HG02870 (cell line): ENCODE measurements around the gene RAPGEF3.

ENCODE experiments used
- ATAC-seq: cut with Tn5 transposase; IDR thresholded peaks from one replicate; pipeline ENCODE4 v1.9.1; 2021; ENCODE audit warnings: mild to moderate bottlenecking, moderate library complexity; ENCODE audit not compliant: unreplicated experiment

Gene RAPGEF3, protein sequence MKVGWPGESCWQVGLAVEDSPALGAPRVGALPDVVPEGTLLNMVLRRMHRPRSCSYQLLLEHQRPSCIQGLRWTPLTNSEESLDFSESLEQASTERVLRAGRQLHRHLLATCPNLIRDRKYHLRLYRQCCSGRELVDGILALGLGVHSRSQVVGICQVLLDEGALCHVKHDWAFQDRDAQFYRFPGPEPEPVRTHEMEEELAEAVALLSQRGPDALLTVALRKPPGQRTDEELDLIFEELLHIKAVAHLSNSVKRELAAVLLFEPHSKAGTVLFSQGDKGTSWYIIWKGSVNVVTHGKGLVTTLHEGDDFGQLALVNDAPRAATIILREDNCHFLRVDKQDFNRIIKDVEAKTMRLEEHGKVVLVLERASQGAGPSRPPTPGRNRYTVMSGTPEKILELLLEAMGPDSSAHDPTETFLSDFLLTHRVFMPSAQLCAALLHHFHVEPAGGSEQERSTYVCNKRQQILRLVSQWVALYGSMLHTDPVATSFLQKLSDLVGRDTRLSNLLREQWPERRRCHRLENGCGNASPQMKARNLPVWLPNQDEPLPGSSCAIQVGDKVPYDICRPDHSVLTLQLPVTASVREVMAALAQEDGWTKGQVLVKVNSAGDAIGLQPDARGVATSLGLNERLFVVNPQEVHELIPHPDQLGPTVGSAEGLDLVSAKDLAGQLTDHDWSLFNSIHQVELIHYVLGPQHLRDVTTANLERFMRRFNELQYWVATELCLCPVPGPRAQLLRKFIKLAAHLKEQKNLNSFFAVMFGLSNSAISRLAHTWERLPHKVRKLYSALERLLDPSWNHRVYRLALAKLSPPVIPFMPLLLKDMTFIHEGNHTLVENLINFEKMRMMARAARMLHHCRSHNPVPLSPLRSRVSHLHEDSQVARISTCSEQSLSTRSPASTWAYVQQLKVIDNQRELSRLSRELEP

DNA sequence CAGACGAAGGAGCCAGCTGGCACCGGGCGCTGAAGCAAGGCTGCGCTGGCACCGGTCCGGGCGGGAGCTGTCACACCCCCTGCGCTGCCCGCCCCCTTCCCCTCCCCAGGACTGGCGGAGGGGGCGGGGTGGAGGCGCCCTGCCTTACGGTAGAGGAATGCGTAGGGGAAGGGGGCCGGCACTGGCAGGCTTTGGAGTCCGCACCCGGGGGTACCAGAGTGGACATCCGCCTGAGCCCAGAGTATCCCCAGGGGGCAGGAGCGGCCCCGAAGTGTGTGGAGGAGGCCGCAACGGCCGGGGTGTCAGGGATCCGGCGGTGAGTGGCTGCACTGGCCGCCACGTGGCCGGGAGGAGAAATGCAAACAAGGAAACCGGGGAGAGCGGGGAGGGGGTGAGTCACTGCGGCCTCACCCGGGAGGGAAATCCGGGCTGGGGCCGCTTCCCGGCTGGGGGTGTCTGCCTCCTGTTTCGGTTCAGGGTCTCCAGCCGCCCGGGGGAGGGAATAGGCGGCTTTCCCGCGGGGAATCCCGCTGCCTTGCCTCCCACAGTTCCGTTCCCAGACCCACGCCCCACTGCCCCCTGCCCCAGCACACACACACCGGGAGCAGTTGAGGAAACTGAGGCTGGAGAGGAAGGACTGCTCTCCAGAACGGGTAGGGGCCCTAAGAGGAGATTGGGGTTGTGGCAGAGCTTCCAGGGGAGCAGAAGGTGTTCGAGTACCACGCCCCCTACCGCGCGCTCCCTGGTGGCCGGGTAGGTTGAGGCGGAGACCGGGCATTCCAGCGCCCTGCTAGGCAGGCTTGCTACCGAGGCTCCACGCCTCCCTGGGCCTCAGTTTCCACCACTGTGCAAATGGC, at the start of gene RAPGEF3:
TSS of gene RAPGEF3 (minus strand) at position 47 of the 857 bp plus-strand sequence. CDS start 324 bp downstream, outside the sequence.
- peak; percentile 36 for ATAC-seq

DNA sequence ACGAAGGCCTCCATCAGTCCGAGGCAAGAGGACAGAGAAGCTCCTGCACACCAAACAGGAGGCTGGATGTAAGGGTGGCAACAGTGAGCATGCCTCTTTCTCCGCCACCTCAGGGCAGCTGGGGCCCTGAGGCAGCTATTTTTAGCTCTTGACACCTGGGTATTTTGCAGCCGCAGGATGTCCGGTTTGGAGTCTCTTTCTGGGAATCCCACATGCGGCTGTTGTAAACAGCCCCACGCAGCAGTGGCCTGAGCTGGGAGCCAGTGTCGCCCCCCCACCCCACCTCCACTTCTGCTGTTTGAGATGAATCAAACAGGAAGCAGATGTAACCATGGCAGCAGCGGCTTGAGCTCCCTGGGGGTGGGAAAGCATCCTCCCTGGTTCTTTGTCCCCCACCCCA, 49.4 kb upstream of the RAPGEF3 start:
- ATAC-seq: no peak

DNA sequence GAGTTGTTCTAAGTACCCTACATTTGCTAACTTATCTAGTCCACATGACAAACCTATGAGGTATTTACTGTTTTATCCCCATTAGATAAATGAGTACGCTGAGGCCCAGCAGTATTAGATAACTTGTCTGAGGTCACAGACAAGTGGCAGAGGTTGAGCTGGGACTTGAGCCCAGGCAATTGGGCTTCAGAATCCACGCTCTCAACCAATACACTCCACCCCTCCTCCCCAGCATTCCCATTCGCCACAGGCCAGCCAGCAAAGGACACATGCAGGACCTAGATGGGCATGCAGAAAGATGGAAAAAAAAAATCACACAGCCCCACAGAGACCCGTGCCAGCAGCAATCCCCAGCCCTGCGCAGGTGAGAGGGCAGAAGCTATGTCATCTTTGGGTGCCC, 48.7 kb upstream of the RAPGEF3 start:
- ATAC-seq: no peak

DNA sequence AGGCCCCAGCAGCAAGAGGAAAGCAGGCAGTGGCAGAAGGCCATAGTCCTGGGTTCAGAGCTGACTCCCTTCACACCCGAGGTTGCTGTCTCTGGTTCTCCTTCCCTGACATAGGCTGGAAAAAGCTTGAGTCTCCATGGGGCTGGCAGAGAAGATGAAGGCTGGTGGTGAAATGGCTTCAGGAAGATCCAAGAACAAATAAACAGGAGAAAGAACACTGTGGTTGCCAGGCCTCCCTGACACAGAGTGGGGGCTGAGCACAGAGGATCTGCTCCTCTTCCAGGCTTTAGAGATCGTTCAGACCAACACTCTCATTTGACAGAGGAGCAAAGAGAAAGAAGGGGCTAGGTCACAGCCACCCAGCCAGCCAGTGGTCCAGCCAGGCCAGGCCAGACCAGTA, 46.7 kb upstream of the RAPGEF3 start:
- no peak for ATAC-seq

DNA sequence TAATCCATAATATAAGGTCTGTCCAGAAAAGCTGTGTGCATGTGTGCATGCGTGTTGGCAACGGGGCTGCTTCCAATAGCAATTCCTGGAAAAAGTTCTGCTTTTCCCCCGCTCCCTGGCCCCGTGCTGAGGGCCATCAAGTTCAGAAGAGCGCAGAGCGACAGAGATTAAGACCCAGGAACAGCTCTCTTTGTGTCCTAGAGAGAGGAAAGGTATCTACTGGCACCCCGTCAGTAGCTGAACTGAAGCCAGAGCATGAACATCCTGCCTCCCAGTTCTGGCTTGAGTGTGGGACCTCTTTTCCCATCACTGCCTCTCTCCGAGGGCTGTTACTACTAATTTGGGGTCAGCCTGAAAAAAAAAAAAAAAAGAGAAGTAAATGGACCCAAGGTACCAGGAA, 45.5 kb upstream of the RAPGEF3 start:
- ATAC-seq: no peak

DNA sequence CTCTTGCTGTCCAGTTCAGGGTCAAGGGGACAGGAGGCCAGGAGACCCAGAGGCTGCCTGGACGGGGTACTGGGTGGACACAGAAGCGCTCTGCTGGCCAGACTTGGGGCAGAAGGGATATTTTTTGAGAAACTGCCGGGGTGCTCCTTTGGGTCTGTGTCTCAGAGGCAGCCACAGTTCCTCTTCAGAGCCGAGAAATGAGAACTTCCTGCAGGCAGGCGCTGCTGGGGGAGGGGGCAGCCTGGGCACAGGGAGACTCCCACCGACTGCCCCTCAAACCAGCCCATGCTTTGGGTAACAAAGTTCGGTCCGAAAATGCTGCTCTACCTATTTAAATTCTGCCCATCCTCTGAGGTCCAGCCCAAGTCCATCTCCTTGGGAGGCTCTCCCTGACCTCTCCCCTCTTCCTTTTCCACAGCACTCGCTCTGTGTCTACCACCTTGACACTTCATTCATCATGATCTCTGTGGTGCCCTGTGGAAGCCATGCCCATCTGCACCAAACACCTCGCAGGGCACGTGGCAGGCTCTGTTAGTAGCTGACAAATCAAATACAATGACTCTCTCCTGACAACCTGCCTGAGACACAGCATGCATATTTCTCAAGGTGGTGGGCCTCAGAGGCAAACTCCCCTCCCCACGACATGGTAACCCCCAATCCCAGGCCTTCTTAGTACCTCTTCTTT, 44.7 kb upstream of the RAPGEF3 start:
- no peak for ATAC-seq

DNA sequence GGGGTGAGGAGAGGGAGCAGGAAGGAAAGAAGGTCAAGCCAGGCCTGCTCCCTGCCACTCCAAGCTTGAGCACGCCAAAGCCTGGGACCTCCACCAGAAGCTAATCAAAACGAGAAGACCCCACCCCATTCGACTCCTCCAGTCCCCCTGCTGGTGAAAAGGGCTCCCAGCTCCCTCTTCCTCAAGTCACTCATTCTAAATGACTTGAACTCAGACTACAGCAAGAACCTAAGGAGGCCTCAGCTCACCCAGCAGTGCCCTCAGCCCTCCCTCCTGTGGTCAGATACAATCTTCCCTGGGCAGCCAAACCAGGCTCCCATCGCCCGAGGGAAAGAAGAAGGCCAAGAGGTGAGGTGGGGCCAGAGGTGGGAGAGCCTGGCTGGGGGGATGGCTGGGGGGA, 43.6 kb upstream of the RAPGEF3 start:
- ATAC-seq: no peak

DNA sequence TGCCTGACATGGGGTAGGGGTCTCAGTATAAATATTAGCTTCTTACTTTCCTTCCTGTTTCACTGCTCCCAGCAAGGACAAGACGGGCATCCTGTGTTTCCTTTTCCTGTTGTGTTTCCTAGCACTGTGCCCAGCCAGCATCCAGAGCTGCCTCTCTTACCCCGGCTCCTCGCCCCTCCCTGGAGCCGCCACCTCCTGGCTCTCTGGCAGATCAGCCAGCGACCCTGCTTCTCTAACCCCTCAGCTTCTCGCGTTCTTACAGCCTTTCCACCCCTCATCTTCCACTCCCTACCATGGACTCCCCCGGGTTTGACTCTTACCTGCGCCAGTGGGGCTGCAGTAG, 43.2 kb upstream of the RAPGEF3 start:
- ATAC-seq: no peak

DNA sequence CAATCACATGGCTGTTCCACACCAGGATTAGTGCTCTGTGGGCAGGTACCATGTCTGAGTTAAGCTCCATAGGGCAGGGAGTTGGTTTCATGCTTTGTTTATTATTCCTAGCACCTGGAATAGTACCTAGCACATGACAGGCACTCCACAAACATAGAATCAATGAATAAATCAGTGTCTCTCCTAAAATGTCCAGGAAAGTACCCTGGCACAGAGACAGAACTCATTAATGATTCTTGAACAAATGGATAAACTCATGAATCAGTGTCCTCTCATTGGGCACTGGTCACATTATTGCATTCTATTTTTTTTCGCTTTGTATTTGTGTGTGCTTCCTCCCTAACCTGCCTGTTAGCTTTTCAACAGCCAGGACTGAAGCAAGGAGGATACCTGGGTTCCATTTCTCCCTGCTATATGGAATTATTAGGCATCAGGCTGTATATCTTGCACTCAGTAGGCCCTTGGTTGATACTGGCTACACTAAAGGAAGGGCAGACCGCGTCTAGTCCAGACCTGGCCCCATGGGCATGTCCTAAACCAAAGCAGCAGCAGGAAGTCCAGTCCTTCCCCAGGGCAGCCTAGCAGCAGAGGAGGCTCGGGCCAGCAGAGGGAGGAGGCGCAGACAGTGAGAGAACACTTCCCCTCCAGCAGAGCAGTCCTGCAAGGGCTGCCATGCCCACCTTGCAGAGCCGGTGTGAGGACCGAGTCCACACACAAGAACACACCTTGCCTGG, 42.7 kb upstream of the RAPGEF3 start:
- ATAC-seq: no peak

DNA sequence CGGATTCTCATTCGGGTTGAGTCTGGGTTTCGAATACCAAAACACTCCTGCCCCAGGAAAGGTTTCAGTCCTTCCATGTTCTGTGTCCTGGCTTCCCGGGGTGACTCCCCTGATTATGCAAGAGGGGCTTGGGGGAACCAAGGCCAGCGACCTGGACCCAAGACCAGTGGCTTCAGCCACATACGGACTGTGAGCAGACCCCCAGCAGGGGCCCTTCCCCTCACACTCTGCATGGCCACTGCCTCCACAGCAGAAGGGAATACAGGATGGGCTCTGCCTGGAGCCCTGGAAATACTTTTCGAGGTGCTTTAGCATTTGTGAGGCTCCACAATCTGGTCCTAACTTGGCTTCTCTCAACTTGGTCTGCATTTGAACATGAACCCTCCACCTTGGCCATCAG, 41.9 kb upstream of the RAPGEF3 start:
- ATAC-seq: no peak

DNA sequence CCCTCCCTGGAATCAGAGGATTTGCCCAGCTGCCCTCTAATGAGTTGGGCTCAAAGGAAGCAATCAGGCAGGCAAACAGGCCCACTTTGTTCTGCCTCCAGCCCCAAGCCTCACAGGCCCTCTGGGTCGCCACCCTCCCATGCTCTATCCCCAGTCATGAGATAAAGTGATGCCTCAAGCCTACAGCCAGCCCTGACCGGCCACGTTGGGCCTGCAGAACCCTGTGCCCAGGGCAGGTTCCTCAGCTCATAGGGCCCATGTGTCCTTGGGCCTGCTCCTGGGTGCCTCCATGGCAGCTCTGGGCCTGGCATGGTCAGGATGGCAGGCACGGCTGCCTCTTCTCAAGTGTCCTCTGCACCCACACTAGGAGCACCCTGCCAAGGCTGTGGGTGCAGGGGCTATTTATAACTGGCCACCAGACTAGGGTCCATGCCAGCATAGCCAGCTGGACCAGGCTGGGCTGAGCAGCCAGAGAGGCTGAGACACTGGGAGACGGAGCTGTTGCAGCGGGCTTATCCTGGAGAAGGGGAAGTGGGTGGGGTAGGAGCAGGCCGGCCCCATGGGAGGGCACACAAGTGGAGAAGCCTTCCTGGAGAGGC, 40.8 kb upstream of the RAPGEF3 start:
- ATAC-seq: no peak

DNA sequence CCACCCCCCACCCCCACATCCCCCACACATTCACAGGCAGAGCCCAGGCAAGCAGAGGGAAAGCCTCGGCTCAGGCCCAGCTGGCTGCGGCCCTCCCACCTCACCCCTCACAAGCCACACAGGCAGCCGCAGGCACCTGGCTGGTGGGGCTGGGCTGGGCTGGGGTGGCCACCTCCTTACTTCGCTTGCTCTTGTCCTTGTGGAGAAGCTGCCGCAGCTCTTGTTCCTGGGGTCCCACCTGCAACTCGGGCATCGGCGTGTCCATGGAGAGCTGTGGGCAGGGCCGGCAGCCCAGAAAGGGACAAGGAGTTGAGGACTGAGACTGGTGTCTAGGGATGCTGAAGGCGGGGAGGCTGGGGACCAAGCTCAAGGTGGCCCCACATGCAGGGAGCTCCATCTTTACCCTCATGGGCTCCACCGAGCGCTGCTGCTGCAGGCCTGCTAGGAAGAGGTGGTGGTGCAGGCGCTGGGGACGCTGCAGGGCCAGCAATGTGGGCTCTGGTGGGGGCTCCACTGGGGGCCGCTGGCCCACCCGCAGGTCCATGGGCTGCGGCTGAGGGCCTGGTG, 39.8 kb upstream of the RAPGEF3 start:
- ATAC-seq: no peak

DNA sequence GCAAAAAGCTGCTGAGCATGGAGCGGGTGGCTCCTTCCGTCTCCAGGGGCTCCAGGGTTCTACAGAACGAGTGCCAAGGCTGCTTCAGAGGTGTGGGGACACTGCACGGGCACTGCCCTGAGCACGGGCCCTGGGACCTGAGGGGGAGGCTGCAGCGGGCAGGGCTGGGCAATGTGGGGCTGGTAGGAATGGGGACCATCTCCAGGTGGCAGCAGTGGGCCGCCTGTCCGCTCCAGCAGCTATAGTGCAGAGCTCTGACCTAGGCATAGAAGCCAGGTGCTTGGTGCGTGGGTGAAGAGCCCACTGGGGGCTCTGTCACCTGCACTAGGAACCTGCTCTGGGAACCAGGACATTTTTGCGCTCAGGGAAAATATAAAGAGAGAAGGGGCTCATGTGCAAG, 38.8 kb upstream of the RAPGEF3 start:
- ATAC-seq: no peak

DNA sequence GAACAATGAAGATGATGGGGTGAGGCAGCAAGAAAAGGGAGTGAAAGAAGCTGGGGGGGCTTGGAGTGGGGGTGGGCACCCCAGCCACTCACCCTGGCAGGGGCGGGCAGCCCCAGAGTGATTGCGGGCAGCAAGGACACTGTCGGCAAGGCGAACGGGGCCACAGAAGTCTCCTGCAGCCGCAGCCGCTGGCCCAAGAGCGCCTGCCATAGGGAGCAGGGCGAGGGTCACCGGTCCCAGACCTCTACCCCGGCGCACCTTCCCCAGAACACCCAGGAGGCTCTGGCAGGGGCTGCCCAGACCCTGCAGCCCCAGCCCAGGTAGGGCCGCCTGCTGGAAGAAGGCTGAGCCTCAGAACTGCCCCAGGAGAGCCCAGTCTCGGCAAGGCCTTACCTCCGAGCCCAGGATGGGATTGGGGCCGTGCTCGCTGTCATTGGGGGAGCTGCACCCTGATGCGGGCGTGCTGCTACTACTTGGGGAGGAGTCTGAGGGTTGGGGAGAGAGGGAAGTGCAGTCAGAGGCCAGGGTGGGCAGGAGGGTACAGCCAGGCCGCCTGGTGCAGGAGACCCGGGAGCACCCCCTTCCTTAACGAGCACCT, 37.2 kb upstream of the RAPGEF3 start:
- ATAC-seq: no peak

DNA sequence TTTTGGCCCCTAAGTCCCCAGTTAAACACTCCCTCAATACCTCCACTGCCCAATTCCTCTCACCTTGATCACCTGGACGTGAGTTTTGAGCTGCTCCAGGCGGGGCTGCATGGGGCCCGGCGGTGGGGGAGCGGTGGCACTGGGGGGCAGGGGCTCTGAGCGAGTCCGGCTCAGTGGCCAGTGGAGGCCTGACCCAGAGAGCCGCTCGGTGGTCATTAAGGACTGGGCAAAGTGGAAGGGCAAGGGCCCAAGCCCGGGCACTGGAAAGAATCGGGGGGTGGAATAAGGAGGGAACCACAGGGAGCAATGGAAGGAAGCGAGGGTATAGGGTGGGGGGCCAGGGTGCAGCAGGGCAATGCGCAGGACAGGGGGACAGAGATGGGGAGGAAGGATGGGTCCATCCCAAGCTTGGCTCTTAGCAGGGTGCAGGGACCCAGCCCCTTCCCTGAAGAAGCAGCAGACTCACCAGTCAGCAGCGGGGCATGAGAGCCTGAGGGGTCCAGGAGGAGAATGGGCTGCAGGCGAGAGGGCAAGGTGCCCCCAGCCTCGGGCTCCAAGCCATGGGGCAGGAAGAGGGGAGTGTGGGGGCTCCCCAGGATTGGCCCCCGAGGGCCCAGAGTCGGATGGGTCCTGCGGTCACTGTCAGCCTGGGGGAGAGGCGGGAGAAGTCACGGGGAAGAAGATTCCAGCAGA, 36.6 kb upstream of the RAPGEF3 start:
- no peak for ATAC-seq

DNA sequence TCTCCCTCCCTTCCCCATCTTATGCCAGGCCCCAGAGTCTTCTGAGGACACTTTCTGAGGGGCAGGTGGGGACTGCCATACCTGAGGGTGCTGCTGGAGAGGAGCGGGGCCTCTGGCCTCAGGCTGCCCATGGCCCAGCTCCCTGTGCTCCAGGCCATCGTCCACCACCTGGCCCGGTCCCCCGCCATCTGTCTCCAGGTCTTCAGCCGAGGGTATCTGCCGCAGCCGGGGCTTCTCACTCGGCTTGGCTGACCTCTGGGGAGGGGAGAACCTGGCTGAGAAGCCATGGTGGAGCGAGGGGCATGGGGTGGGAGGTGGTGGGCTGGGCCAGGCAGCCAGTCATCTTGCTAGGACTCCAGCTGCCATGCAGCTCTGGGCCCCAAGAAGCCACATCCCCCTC, 36.0 kb upstream of the RAPGEF3 start:
- ATAC-seq: no peak

DNA sequence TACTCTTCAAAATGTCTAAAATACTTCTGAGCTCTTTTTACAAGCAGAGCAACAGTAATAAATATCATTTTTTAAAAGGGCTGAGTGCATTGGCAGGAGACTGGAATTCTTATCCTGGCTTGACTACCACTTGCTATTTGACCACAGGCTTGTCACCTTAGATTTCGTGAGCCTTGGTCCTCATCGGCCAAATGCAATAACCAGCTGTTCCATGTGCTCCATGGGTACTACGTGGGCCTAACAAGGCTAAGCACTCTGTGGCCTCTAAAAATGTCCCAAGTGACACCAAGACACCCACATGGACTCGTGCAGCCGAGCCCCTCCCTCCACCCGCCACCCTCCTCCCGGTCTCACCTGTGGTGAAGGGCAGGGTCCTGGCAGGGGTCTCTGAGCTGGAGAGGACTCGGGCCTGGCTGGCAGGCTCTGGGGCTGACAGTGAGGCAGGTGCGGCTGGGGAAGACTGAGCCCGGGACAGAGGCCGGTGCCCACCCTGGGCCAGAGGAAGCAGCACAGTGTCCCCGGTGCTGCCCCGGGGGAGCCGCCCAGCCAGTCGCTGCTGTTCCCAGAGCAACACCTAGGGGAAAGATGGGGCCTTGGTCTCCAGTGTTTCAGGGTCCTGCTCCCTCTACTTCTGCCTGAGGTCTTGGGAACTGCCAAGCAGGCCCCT, 34.5 kb upstream of the RAPGEF3 start:
- no peak for ATAC-seq

DNA sequence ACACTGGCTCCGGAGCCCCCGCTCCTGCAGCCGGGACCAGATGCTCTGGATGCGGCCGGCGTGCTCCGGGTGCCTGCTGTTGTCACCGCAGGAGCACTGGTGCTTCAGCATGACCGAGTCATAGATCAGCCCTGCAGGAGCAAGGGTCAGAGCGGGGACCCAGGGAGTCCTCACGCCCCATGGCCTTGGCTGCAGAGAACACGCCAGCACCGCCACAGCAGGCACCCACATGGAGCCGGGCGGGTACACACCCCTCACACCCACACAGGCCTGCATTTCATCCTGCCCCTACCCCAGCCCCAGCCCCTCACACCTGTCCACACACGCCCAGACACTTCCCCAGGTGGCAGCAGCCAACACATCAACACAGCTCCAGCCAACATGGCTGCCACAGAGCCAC, 33.2 kb upstream of the RAPGEF3 start:
- ATAC-seq: no peak
